Measurements from ENCODE around the gene EPHA6. TPM values are rescaled to one million over a fixed set of nuclear protein-coding genes. Genes with fewer than 3 reads are reported as not detected.
"Not testable (repeated sequence)": the region's sequence is repeated elsewhere in the genome, so short reads cannot be mapped to it uniquely, and the experiment has no call there.

Gene EPHA6
- total RNA-seq, 1 donor from 2014 or later = 1.2 TPM

- Histone ChIP-seq H3K36me3 (no peaks in the 10 kb centered on the region), H3K4me1 (no peaks in the 10 kb centered on the region), H3K9me3 (no peaks in the 10 kb centered on the region), H3K27me3 (no peaks in the 10 kb centered on the region), H3K27ac (no peak overlapping the region), H3K4me3 (no peak overlapping the region)
- TF ChIP-seq CTCF (IDR thresholded peaks at IDR 0.05) (no peak), POLR2AphosphoS5 (IDR thresholded peaks at IDR 0.05; ENCODE audit: insufficient read depth in 1 of 2, low read depth in 1 of 2) (no peak), POLR2A (IDR thresholded peaks at IDR 0.05) (no peak)
- intact Hi-C loops (cut with DNase I) = no loop called here
- DNase-seq (ENCODE audit: extremely low spot score in 2 of 2) = no peak
Observed at GRCh38 chr3:97009427-97010019, 195.1 kb downstream of the EPHA6 start.

DNA sequence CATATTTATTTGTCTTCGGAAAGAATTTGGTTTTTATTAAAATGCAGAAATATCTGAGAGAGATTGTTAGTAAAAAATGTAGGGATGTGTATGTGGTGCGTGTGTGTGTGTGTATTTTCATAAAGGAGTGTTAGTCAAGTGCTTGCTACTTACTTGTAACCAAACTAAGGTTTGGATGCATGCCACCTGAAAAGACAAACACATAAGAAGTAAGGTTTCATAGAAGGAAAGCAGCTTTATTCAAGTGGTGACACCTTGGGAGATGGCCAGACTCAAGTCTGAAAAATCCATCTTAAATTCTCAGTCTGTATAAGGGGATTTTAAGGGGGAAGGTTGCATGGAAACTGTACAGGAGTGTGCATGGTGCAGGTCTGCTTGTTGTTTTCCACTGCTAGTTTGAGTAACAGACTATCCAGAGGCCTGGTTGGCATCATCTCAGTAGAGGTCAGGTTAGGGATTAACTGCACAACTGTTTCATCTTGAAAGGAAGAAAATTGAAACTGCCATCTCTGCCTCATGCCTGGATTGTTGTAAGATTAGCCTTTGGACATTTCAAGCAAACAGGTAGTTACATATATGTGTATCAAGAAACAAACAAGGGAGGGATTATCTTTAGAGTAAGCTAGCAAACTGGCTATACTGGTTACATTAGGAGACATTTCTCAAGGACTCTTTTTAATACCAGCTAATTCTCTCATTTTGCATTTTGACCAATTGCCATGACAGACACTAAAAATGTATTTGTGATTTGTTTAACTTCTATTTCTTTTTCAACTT, 196.7 kb downstream of the EPHA6 start:
- Histone ChIP-seq H3K4me3 (no peak overlapping the region), H3K4me1 (no peaks in the 10 kb centered on the region), H3K27me3 (no peaks in the 10 kb centered on the region), H3K27ac (no peak overlapping the region), H3K36me3 (no peaks in the 10 kb centered on the region), H3K9me3 (no peaks in the 10 kb centered on the region)
- intact Hi-C loops (cut with DNase I) = no loop called here
- no peak for DNase-seq (ENCODE audit: extremely low spot score in 2 of 2)
- TF ChIP-seq POLR2AphosphoS5 (IDR thresholded peaks at IDR 0.05; ENCODE audit: insufficient read depth in 1 of 2, low read depth in 1 of 2) (no peak), CTCF (IDR thresholded peaks at IDR 0.05) (no peak), POLR2A (IDR thresholded peaks at IDR 0.05) (no peak)

DNA sequence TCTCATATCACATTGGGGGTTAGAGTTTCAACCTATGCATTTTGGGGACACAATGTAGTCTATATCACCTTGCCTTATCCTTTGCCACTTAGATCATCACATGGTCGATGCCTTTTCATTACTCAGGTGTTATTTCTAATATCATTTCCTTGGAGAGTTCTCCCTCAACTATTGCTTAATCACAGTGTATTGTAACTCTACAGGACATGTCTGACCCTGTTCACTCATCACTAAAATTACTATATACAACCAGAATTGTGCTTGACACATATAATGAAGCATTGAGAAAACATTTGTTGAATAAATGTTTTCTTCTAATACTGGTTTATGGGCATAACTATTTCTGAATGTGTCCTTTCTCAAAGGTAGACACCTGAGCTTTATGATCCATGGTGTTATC, 207.4 kb downstream of the EPHA6 start:
- TF ChIP-seq POLR2AphosphoS5 (IDR thresholded peaks at IDR 0.05; ENCODE audit: insufficient read depth in 1 of 2, low read depth in 1 of 2) = no peak
- TF ChIP-seq CTCF (IDR thresholded peaks at IDR 0.05) = no peak
- no peak for TF ChIP-seq POLR2A (IDR thresholded peaks at IDR 0.05)
- intact Hi-C loops (cut with DNase I) = no loop called here
- no peak overlapping the region for H3K27ac ChIP-seq
- no peaks in the 10 kb centered on the region for H3K27me3 ChIP-seq
- no peak overlapping the region for H3K4me3 ChIP-seq
- H3K9me3 ChIP-seq = no peaks in the 10 kb centered on the region
- DNase-seq (ENCODE audit: extremely low spot score in 2 of 2) = no peak
- H3K4me1 ChIP-seq = no peaks in the 10 kb centered on the region
- no peaks in the 10 kb centered on the region for H3K36me3 ChIP-seq

DNA sequence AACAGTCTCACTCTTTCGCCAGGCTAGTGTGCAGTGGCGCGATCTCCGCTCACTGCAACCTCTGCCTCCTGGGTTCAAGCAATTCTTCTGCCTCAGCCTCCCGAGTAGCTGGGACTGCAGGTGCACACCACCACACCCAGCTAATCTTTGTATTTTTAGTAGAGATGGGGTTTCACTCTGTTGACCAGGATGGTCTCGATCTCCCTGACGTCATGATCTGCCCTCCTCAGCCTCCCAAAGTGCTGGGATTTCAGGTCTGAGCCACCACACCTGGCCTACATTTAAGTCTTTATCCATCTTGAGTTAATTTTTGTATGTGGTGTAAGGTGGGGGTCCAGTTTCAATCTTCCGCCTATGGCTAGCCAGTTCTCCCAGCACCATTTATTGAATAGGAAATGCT, 211.2 kb downstream of the EPHA6 start:
- H3K27ac ChIP-seq; H3K4me1 ChIP-seq; DNase-seq (ENCODE audit: extremely low spot score in 2 of 2); intact Hi-C loops (cut with DNase I); H3K9me3 ChIP-seq; H3K36me3 ChIP-seq; H3K27me3 ChIP-seq; H3K4me3 ChIP-seq: not testable (repeated sequence)

DNA sequence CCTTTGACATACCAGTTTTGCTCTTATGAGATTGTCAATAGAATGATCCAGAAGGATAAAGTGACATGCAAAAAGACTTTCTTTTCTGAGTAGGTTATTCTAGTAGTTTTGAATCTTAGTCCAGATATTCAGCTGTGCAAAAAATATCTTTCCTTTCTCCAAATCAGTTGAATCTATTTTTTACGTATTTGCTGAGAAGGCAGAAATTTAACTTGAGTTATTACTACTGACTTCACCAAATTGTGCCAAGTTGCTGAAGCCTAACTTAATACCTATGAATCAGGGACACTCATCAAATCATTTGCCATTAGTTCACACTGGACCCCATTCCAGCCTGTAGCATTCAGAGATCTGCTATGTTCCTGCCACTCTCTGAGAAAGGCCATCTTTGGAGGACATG, 215.6 kb downstream of the EPHA6 start:
- Histone ChIP-seq H3K4me1 (no peaks in the 10 kb centered on the region), H3K36me3 (no peaks in the 10 kb centered on the region), H3K27me3 (no peaks in the 10 kb centered on the region), H3K27ac (no peak overlapping the region), H3K4me3 (no peak overlapping the region), H3K9me3 (no peaks in the 10 kb centered on the region)
- DNase-seq (ENCODE audit: extremely low spot score in 2 of 2) = no peak
- intact Hi-C loops (cut with DNase I) = no loop called here
- TF ChIP-seq POLR2AphosphoS5 (IDR thresholded peaks at IDR 0.05; ENCODE audit: insufficient read depth in 1 of 2, low read depth in 1 of 2) (no peak), CTCF (IDR thresholded peaks at IDR 0.05) (no peak), POLR2A (IDR thresholded peaks at IDR 0.05) (no peak)
